Umbilical cord (tissue), 2 donors: Measurements from ENCODE around the gene SDHAF1. TPM values are rescaled to one million over a fixed set of nuclear protein-coding genes. Genes with fewer than 3 reads are reported as not detected.

Experiments used
- DNase-seq: peaks from one replicate; pipeline ENCODE4 v3.0.0-alpha.2; 2015; ENCODE audit warnings: low spot score
- total RNA-seq: library from RNA; depleted of rRNA; stranded (reverse); fragments of >200 nt; gene quantifications from one replicate; pipeline ENCODE4 v1.2.3, GENCODE V29; 2014; ENCODE audit warnings: low replicate concordance; ENCODE audit not compliant: insufficient read depth

The SDHAF1 gene
- total RNA-seq, 1 donor from 2014 or later: 20.2 TPM

DNA sequence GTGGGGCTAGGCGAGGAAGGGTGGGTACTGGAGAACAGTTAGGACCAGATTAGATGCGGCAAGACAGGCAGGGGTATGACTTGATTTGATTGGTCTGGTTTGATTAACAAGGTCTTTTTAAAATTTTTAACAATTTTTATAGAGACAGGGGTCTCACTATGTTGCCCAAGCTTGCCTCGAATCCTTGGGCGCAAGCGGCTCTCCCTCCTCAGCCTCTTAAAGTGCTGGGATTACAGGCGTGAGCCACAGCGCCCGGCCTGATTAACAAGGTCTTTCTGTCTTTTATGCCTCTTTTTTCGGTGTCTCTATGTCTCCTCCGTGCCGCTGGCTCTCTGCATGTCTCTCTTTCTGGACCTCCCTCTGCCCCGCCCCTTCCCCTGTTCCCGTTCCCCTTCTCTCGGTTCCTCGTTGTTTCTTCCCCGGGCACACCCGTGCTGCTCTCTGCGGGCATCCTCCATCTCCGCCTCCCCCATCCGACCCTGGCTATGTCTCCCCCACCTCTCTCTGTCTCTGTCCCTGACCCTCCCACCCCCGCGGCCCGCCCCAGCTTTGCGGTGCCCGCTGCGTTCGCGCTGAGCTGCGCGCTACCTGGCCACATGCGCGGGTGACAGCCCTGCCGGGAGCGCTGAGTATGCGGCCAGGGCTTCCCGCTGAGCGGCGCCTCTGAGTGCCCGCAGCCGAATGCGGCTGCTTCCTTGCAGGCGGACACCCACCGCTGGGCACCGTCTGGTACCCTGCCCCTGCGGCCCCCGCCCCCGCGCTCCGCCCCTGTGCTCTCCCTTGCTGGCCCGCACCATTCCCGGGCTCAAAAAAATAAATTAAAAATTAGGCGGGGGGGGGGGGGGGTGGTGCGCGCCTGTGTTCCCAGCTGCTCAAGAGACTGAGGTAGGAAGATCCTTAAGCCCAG, 8.1 kb upstream of the SDHAF1 start:
- peak; percentile 21 for DNase-seq

DNA sequence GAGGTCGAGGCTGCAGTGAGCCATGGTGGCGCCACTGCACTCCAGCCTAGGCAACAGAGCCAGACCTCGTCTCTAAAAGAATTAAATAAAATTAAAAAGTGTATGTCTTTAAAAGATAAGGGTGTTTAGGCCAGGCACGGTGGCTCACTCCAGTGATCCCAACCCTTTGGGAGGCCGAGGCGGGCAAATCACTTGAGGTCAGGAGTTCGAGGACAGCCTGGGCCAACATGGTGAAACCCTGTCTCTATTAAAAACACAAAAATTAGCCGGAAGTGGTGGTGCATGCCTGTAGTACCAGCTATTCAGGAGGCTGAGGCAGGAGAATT, 7.5 kb upstream of the SDHAF1 start:
- no peak for DNase-seq

DNA sequence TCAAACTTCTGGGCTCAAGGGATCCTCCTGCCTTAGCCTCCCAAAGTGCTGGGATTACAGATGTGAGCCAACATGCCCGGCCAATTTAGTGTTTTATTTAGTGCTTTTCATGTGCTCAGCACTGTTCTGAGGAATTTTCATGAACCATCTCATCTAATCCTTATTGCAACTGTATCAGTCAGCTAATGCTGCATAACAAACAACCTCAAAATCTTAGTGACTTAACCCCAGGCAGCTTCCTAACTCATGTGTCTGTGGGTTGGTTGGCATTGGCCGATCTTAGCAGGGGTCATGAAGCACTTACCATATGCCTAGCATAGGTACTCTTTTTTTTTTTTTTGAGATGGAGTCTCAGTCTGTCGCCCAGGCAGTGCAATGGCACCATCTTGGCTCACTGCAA, 6.2 kb upstream of the SDHAF1 start:
- DNase-seq: no peak

DNA sequence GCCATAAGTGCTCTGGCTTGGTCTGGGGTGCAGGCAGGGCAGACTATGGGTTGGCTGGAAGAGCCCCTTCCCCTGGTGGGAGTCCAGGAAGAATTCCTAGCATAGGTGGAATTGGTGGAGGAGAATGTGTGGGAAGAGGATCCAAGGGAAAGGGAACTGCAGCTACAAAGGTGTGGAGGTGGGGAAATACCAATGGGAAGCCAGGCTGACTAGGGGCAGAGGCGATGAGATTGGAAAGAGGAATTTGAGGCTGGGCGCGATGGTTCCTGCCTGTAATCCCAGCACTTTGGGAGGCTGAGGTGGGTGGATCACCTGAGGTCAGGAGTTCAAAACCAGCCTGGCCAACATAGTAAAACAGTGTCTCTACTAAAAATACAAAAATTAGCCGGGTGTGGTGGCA, 4.8 kb upstream of the SDHAF1 start:
- DNase-seq: no peak

DNA sequence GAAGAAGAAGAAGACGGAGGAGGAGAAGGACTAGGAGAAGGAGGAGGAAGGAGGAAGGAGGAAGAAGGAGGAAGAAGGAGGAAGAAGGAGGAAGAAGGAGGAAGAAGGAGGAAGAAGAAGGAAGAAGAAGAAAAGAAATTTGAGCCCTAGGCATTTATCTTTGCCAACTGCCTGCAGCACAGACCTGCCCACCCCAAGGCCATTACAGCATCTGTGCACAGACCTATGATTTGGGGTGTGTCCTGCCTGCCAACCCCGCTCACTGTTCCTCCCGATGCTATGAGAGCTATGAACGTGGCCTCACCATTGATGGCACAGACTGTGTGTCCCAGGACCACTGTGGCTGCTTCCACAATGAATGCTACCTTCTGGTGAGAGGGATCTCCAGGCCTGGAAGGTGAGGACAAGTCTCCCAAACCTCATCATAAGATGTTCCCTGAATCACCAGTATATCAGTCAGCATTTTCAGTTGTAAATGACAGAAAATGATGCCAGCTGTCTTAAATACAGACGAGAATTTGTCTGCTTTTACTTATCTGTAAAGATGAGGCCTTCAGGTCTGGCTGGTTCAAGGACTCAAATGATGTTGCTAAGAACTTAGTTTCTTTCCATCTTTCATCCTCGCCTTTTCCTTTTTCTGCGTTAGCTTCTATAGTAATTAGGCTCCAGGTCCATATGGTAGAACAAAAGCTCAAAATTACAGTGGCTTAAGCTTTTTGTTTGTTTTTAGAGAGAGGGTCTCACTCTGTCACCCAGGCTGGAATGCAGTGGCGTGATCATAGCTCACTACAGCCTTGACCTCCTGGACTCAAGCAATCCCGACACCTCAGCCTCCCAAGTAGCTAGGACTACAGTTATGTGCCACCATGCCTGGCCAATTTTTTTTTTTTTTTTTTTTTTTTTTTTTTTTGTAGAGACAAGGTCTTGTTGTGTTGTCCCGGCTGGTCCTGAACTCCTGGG, 3.9 kb upstream of the SDHAF1 start:
- no peak for DNase-seq

DNA sequence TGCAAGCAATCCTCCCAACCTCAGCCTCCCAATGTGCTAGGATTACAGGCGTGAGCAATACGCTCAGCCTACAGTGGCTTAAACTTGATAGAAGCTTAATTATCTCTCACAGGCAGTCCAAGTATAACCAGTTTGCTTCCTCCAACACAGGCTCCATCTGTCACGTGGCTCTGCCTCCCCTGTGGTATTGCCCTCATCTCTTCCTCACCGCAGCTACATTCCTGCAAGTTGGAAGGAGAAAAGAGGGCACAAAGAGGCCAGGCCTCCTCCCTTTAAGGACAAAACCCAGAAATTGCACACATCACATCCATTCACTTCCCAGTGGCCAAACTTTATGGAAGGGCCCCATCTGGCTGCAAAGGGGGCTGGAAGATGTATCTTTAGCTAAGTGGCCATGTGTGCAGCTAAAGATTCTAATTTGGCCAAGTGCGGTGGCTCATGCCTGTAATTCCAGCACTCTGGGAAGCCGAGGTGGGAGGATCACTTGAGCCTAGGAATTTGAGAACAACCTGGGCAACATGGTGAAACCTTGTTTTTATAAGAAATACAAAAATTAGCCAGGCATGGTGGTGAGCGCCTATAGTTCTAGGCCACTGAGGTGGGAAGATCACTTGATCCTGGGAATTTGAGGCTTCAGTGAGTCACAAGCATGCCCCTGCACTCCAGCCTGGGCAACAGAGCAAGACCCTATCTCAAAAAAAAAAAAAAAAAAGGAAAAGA, 3.1 kb upstream of the SDHAF1 start:
- DNase-seq: no peak

DNA sequence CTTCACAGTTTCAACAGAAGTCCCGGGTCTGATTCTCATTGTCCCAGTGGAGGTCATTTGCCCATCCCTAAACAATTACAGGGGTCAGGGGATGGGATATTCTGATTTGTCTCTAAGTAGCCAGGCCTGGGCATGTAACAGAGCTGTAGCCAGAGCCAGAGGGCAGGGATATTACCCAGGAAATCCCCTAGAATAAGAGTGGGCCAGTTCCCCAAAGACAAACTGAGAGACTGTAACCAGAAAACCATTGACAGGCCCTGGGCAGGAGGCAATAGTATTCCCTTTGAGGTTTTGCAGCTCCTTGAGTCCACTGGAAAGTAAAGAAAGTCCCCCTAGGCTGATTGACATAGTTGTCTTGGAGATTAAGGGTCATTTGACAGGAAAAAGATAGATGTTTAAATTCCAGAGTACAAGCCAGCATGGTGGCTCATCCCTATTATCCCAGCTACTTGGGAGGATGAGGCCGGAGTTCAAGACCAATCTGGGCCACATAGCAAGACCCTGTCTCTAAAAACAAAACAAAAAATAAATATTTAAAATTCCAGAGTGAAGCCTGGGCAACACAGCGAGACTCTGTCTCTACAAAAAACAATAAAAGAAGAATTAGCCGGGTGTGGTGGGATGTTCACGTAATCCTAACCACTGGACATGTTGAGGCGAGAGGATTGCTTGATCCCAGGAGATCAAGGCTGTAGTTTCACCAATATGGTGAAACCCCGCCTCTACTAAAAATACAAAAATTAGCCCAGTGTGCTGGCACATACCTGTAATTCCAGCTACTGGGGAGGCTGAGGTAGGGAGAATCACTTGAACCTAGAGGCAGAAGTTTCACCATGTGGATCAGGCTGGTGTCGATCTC, 1.9 kb upstream of the SDHAF1 start:
- no peak for DNase-seq

DNA sequence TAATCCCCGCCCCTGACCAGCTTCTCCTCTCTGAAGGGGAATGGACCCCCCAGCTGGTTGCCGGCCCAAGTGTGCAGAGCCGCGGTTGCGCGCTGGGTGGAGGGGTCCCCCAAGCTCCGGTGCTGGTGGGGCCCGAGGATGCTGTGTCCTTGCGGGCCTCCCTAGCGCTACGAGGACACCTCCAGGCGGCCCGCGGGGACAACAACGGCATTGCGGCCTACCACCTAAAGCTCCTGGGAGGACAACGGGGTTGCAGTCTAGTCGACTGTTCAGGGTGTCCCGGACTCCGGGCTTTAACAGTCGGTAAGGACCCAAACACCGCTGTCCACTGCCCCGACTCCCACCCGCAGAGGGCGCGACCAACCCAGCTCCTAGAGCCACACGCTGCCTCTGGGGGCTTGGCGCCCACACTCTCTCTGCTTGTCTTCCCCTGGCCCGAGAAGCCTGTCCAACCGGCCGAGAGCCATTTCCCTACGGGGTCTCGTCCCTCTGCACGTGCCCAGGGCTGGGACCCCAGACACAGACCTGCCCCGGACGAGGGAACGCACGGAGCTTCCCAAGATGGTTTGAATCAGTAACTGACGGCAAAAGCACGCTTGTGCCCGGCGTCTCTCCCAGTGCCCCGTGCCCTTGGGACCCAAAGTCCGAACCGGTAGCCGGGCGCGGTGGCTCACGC, 927 bp upstream of the SDHAF1 start:
- peak; percentile 21 for DNase-seq

DNA sequence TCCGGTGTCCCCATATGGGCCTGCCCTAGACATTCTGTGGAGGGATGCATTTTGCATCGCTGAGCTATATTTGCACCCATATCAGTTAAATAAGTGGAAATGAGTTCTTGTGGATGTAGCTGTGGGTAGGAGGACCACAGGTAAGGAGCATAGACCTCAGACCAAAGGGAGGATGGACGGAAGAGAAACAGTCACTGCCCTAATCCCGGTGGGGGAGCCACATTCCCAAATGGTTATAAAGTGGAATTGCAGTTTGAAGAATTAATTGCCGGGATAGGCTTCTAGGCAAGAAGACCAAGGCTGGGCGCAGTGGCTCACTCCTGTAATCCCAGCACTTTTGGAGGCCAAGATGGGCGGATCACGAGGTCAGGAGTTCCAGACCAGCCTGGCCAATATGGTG, 1.8 kb downstream of the SDHAF1 start:
- DNase-seq: no peak

DNA sequence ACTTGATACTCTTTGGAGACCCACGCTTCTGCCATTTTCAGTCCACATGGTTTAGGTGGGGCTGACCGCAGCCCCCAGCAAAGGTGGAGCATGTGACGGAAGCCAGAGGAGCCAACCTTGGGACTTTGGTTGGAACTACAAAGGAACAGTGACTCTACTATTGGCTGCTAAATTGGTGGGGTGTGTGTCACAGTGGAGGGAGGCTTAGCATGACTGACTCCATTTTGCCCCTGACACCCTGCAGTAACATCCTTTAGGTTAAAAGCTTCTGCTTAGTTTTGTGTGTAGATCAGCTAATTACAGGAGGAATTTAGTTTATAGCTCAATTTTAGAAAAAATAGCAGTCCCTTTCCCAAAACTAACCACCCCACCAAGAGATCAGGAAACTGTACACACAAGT, 6.6 kb downstream of the SDHAF1 start:
- DNase-seq: no peak

DNA sequence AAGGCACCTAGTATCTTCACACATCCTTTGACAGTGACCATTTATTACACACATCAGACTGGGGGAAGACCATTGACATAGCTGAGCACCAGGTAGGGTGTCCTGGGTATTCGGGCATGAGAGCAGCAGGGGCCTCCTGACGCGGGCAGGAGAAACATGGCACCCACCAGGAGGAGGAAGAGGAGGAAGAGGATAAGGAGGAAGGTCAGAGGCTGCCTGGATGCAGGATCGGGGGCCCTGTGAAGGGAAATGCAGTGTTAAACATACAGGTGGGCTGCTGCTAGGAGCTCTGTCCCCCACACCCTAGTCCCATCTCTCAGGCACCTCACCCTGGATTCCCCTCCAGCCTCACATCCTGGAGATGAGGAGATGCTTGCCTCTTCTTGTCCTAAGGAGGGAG, 8.3 kb downstream of the SDHAF1 start:
- no peak for DNase-seq

DNA sequence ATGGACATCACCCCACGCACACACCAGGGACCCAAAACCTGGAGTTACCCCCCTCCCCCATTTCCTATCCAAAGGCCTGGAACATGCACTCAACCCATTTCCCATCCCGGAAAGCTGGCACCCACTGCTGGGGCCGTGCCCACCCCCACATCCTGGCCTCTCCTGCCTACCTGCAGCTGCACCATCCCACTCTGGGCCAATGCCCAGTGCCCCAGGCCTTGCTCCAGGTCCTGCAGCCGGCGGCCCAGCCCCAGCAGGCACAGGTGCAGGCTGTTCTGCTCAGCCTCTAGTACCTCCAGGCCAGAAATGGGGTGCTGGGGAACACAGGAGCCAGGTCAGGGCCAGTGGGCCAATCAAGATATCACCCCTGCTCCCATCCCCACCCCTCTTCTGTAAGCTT, 12.0 kb downstream of the SDHAF1 start:
- DNase-seq: no peak

DNA sequence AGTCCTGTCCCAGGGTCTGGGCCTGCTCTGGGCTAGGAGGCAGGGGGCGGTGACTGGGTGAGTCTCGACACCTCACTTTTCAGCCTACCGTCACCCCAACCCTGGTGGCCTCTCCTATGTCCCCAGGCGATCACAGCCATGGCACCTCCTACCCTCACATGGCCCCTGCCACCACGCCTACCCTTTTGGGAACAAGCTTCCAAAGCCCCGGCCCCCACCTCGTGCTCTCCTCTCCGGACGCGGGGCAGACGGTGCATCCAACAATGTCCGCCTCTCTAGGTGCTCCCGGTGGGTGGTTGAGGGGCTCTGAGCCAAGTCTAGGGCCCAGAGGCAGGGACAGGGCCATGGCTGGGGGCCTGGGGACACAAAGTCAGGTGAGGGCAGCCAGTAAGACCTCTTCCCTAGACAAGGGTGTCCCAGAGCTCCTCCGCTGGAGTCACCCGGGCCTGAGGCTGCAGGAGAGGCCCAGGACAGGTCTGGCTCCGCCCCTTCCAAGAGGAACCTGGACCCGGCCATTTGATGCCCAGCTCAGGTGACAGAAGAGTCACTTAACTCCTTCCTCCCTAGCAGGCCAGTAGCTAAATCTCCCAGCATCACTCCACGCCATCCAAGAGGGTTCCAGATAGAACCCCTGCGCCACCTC, 13.5 kb downstream of the SDHAF1 start, which contains the start of gene SYNE4:
Gene SYNE4, minus strand, starts transcription at position 478 of the 643 bp plus-strand sequence. Its CDS starts 132 bp downstream, at position 346.
- DNase-seq: no peak

DNA sequence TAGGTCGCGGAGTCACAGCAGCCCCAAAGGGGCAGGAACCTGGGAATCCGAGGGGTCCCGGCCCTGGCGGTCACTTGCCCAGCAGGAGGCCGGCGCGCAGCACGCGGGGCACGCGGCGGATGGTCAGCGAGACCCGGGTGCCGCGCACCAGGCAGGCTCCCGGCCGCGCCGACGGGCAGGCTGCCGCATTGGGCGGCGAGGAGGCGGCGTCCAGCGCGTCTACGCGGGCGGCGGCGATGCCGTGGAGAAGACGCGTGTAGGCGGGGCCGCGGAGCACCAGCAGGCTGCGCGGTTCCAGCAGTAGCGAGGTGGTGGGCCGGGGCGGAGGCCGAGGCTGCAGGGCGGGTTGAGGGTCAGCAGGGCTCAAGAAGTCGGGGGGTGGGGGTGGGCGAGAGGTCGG, 14.2 kb downstream of the SDHAF1 start:
- DNase-seq: peak; percentile 61

DNA sequence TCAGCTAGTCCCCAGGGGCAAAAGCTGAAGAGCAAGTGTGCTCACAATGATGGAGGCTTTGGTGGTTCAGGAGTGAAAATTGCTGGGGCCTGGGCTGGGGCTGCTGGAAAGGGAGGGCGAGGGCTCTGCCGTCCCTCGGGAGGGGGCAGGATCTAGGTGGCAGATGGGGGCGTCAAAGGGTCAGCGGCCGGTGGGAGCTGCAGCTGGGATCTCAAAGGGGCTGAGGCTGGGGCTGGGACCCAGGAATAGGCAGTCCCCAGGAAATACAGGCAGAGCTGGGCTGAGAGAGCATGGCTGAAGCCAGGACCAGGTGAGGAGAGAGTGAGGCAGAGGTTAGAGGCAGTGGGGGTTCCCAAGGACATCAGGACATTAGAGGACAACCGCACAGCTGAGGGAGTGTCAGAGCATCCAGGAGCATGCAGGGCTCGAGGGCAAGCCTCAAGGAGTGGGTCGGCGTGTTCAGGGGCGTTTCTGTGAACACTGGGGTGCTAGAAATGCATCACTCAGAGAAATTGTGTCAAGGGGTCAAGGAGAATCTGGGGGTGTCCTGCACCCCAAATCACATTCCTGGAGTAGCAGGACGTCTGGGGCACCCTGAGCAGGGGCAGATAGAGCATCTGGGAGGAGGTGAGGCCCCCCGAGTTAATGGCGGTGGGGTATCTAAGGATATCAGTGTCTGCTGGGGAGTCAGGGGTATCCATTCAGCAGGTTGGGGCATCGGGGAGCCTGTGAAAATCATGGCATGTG, 14.8 kb downstream of the SDHAF1 start:
- DNase-seq: no peak

DNA sequence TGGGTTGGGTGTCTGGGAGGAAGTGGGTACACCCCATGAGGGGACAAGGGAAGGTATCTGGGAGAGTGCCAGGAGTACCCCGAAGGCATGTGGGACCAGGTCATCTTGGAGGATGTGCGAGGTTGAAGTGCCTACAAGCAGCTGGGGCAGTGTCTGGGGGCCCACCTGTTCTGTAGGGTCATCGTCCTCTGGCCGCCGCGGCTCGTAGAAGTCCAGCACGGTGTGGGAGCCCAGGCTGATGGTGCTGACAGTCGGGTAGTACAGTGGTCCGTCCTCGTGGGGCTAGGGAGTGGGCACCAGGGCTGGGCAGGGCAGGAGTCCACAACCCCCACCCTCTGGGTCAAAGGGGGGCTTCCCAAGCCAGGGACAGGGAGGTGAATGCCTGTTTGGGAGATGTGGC, 15.4 kb downstream of the SDHAF1 start:
- DNase-seq: no peak

DNA sequence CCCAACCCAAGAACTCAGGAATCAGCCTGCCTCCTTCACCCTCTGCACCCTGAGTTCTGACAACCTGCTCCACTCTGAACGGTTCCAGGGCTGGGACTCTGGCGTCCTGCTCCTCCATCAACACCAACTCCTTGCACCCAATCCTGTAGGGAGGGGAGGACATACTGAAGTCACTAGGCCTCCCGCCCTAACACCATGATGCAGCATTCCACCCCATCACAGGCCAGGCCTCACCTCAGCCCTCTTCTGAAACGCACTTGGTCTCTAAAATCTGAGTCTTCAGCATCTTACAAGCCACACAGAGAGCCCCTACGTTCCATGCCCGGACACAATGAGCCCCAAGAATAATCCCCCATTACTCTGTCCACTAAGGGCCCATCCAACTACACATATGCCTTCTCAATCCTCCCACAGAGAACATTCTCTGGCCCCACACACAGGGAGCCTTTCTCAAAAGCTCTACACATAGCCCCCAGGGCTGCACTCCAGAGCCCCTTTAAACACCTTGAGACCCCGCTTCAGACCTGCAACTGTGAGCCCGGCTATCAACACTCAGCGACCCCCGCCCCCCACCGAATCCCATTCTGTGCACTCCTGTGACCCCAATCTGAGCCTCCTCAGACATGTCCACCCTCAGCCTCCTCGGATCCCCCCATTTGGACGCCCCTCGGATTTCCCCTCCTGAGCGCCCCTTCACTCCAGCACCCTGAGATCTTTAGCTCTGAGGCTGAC, 18.5 kb downstream of the SDHAF1 start:
- no peak for DNase-seq
